ENCODE results near the gene TRIM23.

The TRIM23 gene

DNA sequence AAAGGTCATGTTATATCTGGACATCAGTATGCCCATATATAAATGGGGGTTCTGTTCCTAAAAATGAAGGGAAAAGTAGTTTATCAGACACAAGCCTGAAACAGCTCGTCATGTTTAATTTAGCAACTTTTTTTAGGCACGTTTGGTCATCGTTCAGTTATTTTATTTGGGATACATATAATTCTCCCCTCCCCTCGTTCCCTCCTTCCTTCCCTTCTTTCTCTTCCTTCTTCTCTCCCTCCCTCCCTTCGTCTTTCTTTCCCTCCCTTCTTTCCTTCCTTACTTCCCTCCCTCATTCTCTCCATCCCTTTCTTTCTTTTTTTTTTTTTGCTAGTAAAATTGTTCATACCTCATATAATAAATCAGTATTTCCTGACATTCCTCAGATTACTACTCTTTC lies 57.6 kb downstream of the TRIM23 start:
- Histone ChIP-seq H3K27me3 (ENCODE audit: control insufficient read depth, insufficient read depth, low read length) (no peaks in the 10 kb centered on the region), H3K36me3 (ENCODE audit: control insufficient read depth, insufficient read depth, low read length) (no peaks in the 10 kb centered on the region; the same call in 1 of the 2 replicates), H3K4me3 (ENCODE audit: low read length) (no peak overlapping the region), H3K27ac (ENCODE audit: low read length) (no peak overlapping the region), H3K9me3 (ENCODE audit: control insufficient read depth, insufficient read depth, low read length) (no peaks in the 10 kb centered on the region), H3K4me1 (ENCODE audit: control insufficient read depth, insufficient read depth, low read length) (no peaks in the 10 kb centered on the region)
- WGBS (ENCODE audit: insufficient coverage, insufficient read length), result 93% methylated on average over 2 of the region's 5 CpGs
- no peak for DNase-seq (ENCODE audit: low read depth, low spot score)

- Histone ChIP-seq H3K27ac (ENCODE audit: low read length) (no peak overlapping the region), H3K27me3 (ENCODE audit: control insufficient read depth, insufficient read depth, low read length) (no peaks in the 10 kb centered on the region), H3K36me3 (ENCODE audit: control insufficient read depth, insufficient read depth, low read length) (no peaks in the 10 kb centered on the region), H3K4me1 (ENCODE audit: control insufficient read depth, insufficient read depth, low read length) (no peaks in the 10 kb centered on the region), H3K4me3 (ENCODE audit: low read length) (peak overlapping the region; percentile 84; the same call in 1 of the 2 replicates), H3K9me3 (ENCODE audit: control insufficient read depth, insufficient read depth, low read length) (no peaks in the 10 kb centered on the region)
- no peak for DNase-seq (ENCODE audit: low read depth, low spot score)
- no CpG with 5 or more reads among the region's 11 CpGs for WGBS (ENCODE audit: insufficient coverage, insufficient read length)
These were observed 60.4 kb downstream of the TRIM23 start for GRCh38 chr5:65563777-65564176.

GRCh38 chr5:65562731-65563701 lies 61.1 kb downstream of the TRIM23 start, which contains the start of the genes CENPK and PPWD1:
Gene CENPK (minus strand): TSS chr5:65563168. CDS start chr5:65554907, 8,261 bp downstream.
Gene PPWD1 (plus strand): TSS chr5:65563296. CDS start chr5:65563311, 15 bp downstream.
- peak; percentile 89 for DNase-seq (ENCODE audit: low read depth, low spot score)
- Histone ChIP-seq H3K9me3 (ENCODE audit: control insufficient read depth, insufficient read depth, low read length) (no peaks in the 10 kb centered on the region), H3K27ac (ENCODE audit: low read length) (no peak within 1 kb of the TSS), H3K4me1 (ENCODE audit: control insufficient read depth, insufficient read depth, low read length) (no peaks in the 10 kb centered on the region), H3K4me3 (ENCODE audit: low read length) (peak within 1 kb of the TSS; percentile 90), H3K27me3 (ENCODE audit: control insufficient read depth, insufficient read depth, low read length) (no peaks in the 10 kb centered on the region), H3K36me3 (ENCODE audit: control insufficient read depth, insufficient read depth, low read length) (no peaks in the 10 kb centered on the region)
- no CpG with 5 or more reads among the region's 54 CpGs for WGBS (ENCODE audit: insufficient coverage, insufficient read length)

- no peaks in the 10 kb centered on the region; the same call in 1 of the 2 replicates for H3K36me3 ChIP-seq (ENCODE audit: control insufficient read depth, insufficient read depth, low read length)
- DNase-seq (ENCODE audit: low read depth, low spot score), result no peak
These were observed 67.4 kb downstream of the TRIM23 start for GRCh38 chr5:65556718-65557117.

DNA sequence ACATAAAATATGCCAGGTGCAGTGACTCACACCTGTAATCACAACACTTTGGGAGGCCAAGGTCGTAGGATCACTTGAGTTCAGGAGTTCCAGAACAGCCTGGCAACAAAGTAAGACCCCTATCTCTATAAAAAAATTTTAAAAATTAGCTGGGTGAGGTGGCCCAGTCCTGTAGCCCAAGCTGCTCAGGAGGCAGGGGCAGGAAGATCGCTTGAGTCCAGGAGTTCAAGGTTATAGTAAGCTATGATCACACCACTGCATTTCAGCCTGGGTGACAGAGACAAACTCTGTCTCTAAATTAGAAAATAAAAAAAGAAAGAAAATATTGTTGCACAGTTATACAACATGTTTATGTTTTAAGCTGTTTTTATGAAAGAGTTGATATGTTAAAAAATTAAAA lies 68.0 kb downstream of the TRIM23 start:
- no peaks in the 10 kb centered on the region for H3K27me3 ChIP-seq (ENCODE audit: control insufficient read depth, insufficient read depth, low read length)
- no peak overlapping the region for H3K27ac ChIP-seq (ENCODE audit: low read length)
- no peaks in the 10 kb centered on the region for H3K9me3 ChIP-seq (ENCODE audit: control insufficient read depth, insufficient read depth, low read length)
- no peaks in the 10 kb centered on the region for H3K4me1 ChIP-seq (ENCODE audit: control insufficient read depth, insufficient read depth, low read length)
- no CpG with 5 or more reads among the region's 2 CpGs for WGBS (ENCODE audit: insufficient coverage, insufficient read length)
- no peak for DNase-seq (ENCODE audit: low read depth, low spot score)
- no peak overlapping the region for H3K4me3 ChIP-seq (ENCODE audit: low read length)
- no peaks in the 10 kb centered on the region; the same call in 1 of the 2 replicates for H3K36me3 ChIP-seq (ENCODE audit: control insufficient read depth, insufficient read depth, low read length)

More at GRCh38 chr5:65556718-65557117, 67.4 kb downstream of the TRIM23 start:
- Histone ChIP-seq H3K4me3 (ENCODE audit: low read length) (no peak overlapping the region), H3K9me3 (ENCODE audit: control insufficient read depth, insufficient read depth, low read length) (no peaks in the 10 kb centered on the region), H3K4me1 (ENCODE audit: control insufficient read depth, insufficient read depth, low read length) (no peaks in the 10 kb centered on the region), H3K27me3 (ENCODE audit: control insufficient read depth, insufficient read depth, low read length) (no peaks in the 10 kb centered on the region), H3K27ac (ENCODE audit: low read length) (no peak overlapping the region)
- no CpG with 5 or more reads among the region's 3 CpGs for WGBS (ENCODE audit: insufficient coverage, insufficient read length)

- Histone ChIP-seq H3K9me3 (ENCODE audit: control insufficient read depth, insufficient read depth, low read length) (no peaks in the 10 kb centered on the region), H3K27ac (ENCODE audit: low read length) (no peak overlapping the region), H3K36me3 (ENCODE audit: control insufficient read depth, insufficient read depth, low read length) (peaks cover 2% of the 10 kb centered on the region; the same call in 1 of the 2 replicates), H3K4me3 (ENCODE audit: low read length) (no peak overlapping the region), H3K4me1 (ENCODE audit: control insufficient read depth, insufficient read depth, low read length) (no peaks in the 10 kb centered on the region), H3K27me3 (ENCODE audit: control insufficient read depth, insufficient read depth, low read length) (no peaks in the 10 kb centered on the region)
- no peak for DNase-seq (ENCODE audit: low read depth, low spot score)
These were observed 68.8 kb downstream of the TRIM23 start for GRCh38 chr5:65555287-65555686.

DNA sequence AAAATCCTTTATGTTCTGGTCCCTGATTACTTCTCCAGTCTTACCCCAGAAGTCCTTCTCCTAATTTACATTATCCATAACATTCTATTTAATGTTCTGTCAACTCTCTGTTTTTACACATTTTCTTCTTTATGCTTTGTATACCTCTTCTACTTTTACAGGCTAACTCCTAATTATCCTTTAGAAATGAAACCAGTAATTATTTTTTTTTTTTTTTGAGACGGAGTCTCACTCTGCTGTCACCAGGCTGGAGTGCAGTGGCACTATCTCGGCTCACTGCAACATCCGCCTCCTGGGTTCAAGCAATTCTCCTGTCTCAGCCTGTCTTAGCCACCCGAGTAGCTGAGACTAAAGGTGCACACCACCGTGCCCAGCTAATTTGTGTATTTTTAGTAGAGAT lies 70.2 kb downstream of the TRIM23 start:
- Histone ChIP-seq H3K36me3 (ENCODE audit: control insufficient read depth, insufficient read depth, low read length) (peaks cover 2% of the 10 kb centered on the region; the same call in 1 of the 2 replicates), H3K4me3 (ENCODE audit: low read length) (no peak overlapping the region), H3K4me1 (ENCODE audit: control insufficient read depth, insufficient read depth, low read length) (no peaks in the 10 kb centered on the region), H3K27me3 (ENCODE audit: control insufficient read depth, insufficient read depth, low read length) (no peaks in the 10 kb centered on the region), H3K27ac (ENCODE audit: low read length) (no peak overlapping the region), H3K9me3 (ENCODE audit: control insufficient read depth, insufficient read depth, low read length) (no peaks in the 10 kb centered on the region)
- no peak for DNase-seq (ENCODE audit: low read depth, low spot score)
- WGBS (ENCODE audit: insufficient coverage, insufficient read length), result no CpG with 5 or more reads among the region's 5 CpGs

- Histone ChIP-seq H3K4me1 (ENCODE audit: control insufficient read depth, insufficient read depth, low read length) (no peaks in the 10 kb centered on the region), H3K4me3 (ENCODE audit: low read length) (no peak overlapping the region), H3K27ac (ENCODE audit: low read length) (no peak overlapping the region), H3K27me3 (ENCODE audit: control insufficient read depth, insufficient read depth, low read length) (no peaks in the 10 kb centered on the region), H3K9me3 (ENCODE audit: control insufficient read depth, insufficient read depth, low read length) (no peaks in the 10 kb centered on the region), H3K36me3 (ENCODE audit: control insufficient read depth, insufficient read depth, low read length) (peaks cover 2% of the 10 kb centered on the region; the same call in 1 of the 2 replicates)
- no peak for DNase-seq (ENCODE audit: low read depth, low spot score)
- WGBS (ENCODE audit: insufficient coverage, insufficient read length), result no CpG with 5 or more reads among the region's 7 CpGs
These were observed 75.9 kb downstream of the TRIM23 start for GRCh38 chr5:65548281-65548680.

DNA sequence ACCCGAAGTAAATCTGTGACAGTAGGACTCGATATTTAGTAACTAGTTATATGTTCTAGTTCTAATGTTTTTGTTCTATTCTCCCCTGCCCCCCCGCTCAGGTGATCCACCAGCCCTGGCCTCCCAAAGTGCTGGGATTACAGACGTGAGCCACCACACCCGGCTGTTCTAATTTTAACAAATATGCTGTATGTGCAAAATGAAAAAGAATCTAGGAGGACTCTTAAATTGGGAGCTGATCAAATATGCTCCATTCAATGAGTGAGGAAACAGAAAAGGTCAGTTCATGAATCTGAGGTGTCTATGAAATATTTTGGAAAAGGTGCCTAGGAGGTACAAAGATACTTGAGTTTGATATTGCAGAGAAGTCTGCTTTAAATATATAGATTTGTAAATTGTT lies 78.0 kb downstream of the TRIM23 start:
- no CpG with 5 or more reads among the region's 5 CpGs for WGBS (ENCODE audit: insufficient coverage, insufficient read length)
- no peak overlapping the region for H3K27ac ChIP-seq (ENCODE audit: low read length)
- DNase-seq (ENCODE audit: low read depth, low spot score), result no peak
- no peak overlapping the region for H3K4me3 ChIP-seq (ENCODE audit: low read length)
- peaks cover 4% of the 10 kb centered on the region; the same call in 1 of the 2 replicates for H3K36me3 ChIP-seq (ENCODE audit: control insufficient read depth, insufficient read depth, low read length)
- H3K9me3 ChIP-seq (ENCODE audit: control insufficient read depth, insufficient read depth, low read length), result no peaks in the 10 kb centered on the region
- H3K27me3 ChIP-seq (ENCODE audit: control insufficient read depth, insufficient read depth, low read length), result no peaks in the 10 kb centered on the region
- no peaks in the 10 kb centered on the region for H3K4me1 ChIP-seq (ENCODE audit: control insufficient read depth, insufficient read depth, low read length)

GRCh38 chr5:65544473-65544872 lies 79.7 kb downstream of the TRIM23 start:
- H3K4me3 ChIP-seq (ENCODE audit: low read length), result no peak overlapping the region
- peaks cover 3% of the 10 kb centered on the region; the same call in 1 of the 2 replicates for H3K36me3 ChIP-seq (ENCODE audit: control insufficient read depth, insufficient read depth, low read length)
- H3K4me1 ChIP-seq (ENCODE audit: control insufficient read depth, insufficient read depth, low read length), result no peaks in the 10 kb centered on the region
- no CpG with 5 or more reads among the region's 4 CpGs for WGBS (ENCODE audit: insufficient coverage, insufficient read length)
- DNase-seq (ENCODE audit: low read depth, low spot score), result no peak
- H3K27me3 ChIP-seq (ENCODE audit: control insufficient read depth, insufficient read depth, low read length), result no peaks in the 10 kb centered on the region
- H3K27ac ChIP-seq (ENCODE audit: low read length), result no peak overlapping the region
- H3K9me3 ChIP-seq (ENCODE audit: control insufficient read depth, insufficient read depth, low read length), result no peaks in the 10 kb centered on the region
